Measurements from ENCODE around the gene TINCR.

TINCR gene

DNA sequence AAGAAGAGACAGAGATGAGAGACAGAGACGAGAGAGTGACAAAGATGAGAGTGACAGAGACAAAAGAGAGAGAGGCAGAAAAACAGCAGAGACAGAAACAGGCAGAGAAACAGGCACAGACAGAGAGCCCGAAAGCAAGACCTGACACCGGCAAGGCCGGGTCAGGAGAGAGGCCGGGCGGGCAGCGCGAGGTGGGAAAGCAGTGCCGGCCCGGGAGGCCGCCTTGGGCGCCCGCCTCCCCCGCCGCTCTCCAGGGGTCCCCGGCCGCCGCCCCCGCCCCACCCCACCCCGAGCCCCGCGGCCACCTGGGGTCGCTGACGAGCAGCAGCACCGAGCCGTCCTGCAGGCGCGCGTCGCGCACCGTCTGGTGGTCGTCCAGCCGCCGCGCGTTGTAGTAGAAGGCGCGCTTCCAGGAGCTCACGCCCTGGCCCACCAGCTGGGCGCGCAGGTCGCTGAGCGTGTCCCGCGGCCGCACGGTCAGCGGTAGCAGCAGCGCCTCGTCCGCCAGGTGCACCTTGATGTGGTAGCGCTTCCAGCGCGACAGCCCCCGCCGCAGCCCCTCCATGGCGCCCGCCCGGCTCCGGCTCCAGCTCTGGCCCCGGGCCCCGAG lies at the start of gene TINCR:
Gene TINCR, minus strand, starts transcription at position 594 of the 610 bp plus-strand sequence.
- H3K27ac ChIP-seq, result no peak within 1 kb of the TSS
- no peaks in the 10 kb centered on the region for H3K9me3 ChIP-seq (ENCODE audit: control insufficient read depth, low read length)
- no peaks in the 10 kb centered on the region for H3K4me1 ChIP-seq
- no peak for TF ChIP-seq CTCF (IDR thresholded peaks at IDR 0.05)
- no peaks in the 10 kb centered on the region for H3K36me3 ChIP-seq (ENCODE audit: control insufficient read depth, insufficient read depth, low read length)
- no peak within 1 kb of the TSS for H3K4me2 ChIP-seq (ENCODE audit: low read length)
- H3K27me3 ChIP-seq (ENCODE audit: control insufficient read depth, insufficient read depth, low read length), result peaks cover 4% of the 10 kb centered on the region
- no peak within 1 kb of the TSS for H2AFZ ChIP-seq
- H3K4me3 ChIP-seq (ENCODE audit: low read depth, low read length), result no peak within 1 kb of the TSS
- H3K79me2 ChIP-seq, result no peaks in the 10 kb centered on the region
- no peak within 1 kb of the TSS for H3K9ac ChIP-seq

GRCh38 chr19:5617080-5617479 lies 49.3 kb upstream of the TINCR start:
- peaks cover 58% of the 10 kb centered on the region for H3K79me2 ChIP-seq
- no peak overlapping the region for H3K4me3 ChIP-seq (ENCODE audit: low read depth, low read length)
- no peak overlapping the region for H3K27ac ChIP-seq
- H3K4me1 ChIP-seq, result no peaks in the 10 kb centered on the region
- no peak overlapping the region for H3K9ac ChIP-seq
- H3K9me3 ChIP-seq (ENCODE audit: control insufficient read depth, low read length), result no peaks in the 10 kb centered on the region
- H2AFZ ChIP-seq, result no peak overlapping the region
- no peaks in the 10 kb centered on the region for H3K36me3 ChIP-seq (ENCODE audit: control insufficient read depth, insufficient read depth, low read length)
- no peak overlapping the region for H3K4me2 ChIP-seq (ENCODE audit: low read length)
- TF ChIP-seq CTCF (IDR thresholded peaks at IDR 0.05), result no peak
- no peaks in the 10 kb centered on the region for H3K27me3 ChIP-seq (ENCODE audit: control insufficient read depth, insufficient read depth, low read length)

DNA sequence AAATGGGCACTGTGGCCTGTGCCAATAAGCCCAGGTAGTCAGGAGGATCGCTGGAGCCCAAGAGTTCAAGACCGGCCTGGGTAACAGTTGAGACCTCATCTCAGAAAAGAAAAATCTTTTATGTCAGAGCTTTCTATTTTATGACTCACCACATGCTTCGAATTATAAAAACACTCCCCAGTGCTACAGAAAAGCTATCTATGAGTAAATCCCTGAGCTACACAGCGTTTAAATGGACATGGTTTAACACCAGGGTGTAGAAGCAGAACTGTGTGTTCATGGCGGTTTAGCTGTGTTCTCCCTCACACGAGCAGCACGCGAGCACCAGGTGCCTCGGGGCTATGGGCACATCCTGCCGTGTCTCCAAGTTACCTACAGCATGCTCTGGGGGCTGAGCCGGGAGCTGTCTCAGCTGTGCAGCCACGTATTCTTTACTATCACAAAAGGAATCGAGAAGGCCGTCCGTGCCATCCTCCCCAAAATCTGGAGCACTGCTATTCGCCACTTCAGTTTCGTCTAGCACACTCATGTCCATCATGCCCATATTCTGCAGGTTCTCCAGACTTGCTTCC lies 48.1 kb upstream of the TINCR start:
- H3K27ac ChIP-seq, result no peak overlapping the region
- H3K9ac ChIP-seq, result no peak overlapping the region
- H3K9me3 ChIP-seq (ENCODE audit: control insufficient read depth, low read length), result no peaks in the 10 kb centered on the region
- H3K27me3 ChIP-seq (ENCODE audit: control insufficient read depth, insufficient read depth, low read length), result no peaks in the 10 kb centered on the region
- TF ChIP-seq CTCF (IDR thresholded peaks at IDR 0.05), result no peak
- no peak overlapping the region for H3K4me3 ChIP-seq (ENCODE audit: low read depth, low read length)
- H3K4me1 ChIP-seq, result no peaks in the 10 kb centered on the region
- no peak overlapping the region for H3K4me2 ChIP-seq (ENCODE audit: low read length)
- no peak overlapping the region for H2AFZ ChIP-seq
- H3K79me2 ChIP-seq, result peaks cover 50% of the 10 kb centered on the region
- no peaks in the 10 kb centered on the region for H3K36me3 ChIP-seq (ENCODE audit: control insufficient read depth, insufficient read depth, low read length)

GRCh38 chr19:5612891-5613865 lies 45.4 kb upstream of the TINCR start:
- Histone ChIP-seq H3K4me3 (ENCODE audit: low read depth, low read length) (no peak overlapping the region), H3K27me3 (ENCODE audit: control insufficient read depth, insufficient read depth, low read length) (no peaks in the 10 kb centered on the region), H3K27ac (no peak overlapping the region), H3K9ac (no peak overlapping the region), H3K4me2 (ENCODE audit: low read length) (no peak overlapping the region), H3K79me2 (peaks cover 56% of the 10 kb centered on the region), H3K36me3 (ENCODE audit: control insufficient read depth, insufficient read depth, low read length) (no peaks in the 10 kb centered on the region), H3K9me3 (ENCODE audit: control insufficient read depth, low read length) (no peaks in the 10 kb centered on the region), H2AFZ (no peak overlapping the region), H3K4me1 (no peaks in the 10 kb centered on the region)
- TF ChIP-seq CTCF (IDR thresholded peaks at IDR 0.05), result no peak

Measured in parathyroid adenoma (tissue), 2 donors.